HG03432 (cell line): ENCODE data around the gene PRKCD.
A peak's percentile ranks its signal among the peaks of the same experiment; 100 is the strongest.
"Not testable (repeated sequence)": the region's sequence is repeated elsewhere in the genome, so short reads cannot be mapped to it uniquely, and the experiment has no call there.

Experiments
- ATAC-seq: cut with Tn5 transposase; IDR thresholded peaks from one replicate; pipeline ENCODE4 v1.9.1; 2021; ENCODE audit warnings: mild to moderate bottlenecking, moderate library complexity; ENCODE audit not compliant: unreplicated experiment

PRKCD gene

DNA sequence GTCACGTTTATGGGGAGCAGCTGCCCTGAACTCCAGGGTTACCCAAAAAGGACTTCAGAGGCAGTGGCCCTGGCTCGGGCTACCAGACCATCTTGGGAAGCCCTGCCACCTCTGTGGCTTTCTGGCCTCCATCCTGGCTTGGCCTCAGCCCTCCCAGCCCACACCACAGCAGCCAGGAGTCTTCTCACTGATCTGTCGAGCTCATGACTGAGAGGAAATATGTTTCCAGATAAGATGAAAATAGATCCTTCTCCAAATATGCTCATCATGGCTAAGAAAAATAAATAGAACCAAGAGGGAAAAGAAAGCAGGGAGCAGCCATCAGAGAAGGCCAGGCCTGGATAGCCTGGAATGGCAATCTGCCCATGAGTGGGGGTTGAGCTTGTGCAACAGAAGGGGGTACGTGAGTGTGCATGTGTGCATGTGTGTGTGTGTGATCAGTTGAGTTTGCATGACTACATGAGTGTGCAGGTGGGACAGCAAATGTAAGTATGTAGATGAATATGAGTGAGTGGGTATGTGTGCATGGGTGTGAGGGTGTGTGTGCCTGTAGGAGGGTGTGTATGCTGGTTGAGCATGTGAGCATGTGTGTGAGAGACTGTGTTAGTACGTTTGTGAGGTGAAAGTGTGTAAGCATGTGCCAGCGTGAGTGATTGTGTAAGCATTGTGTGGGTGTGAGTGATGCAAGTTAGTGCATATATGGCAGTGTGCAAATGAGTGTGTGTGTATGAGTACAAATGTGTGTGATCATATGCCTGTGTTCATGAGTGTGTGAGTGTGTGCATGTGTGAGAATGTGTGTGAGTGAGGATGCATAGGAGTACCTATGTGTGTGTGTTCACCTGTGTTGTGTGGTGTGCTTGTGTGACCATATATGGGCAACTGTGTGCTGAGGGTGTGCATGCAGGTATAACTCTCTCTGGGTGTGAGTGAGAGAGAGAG, 20.8 kb upstream of the PRKCD start:
- ATAC-seq = no peak

DNA sequence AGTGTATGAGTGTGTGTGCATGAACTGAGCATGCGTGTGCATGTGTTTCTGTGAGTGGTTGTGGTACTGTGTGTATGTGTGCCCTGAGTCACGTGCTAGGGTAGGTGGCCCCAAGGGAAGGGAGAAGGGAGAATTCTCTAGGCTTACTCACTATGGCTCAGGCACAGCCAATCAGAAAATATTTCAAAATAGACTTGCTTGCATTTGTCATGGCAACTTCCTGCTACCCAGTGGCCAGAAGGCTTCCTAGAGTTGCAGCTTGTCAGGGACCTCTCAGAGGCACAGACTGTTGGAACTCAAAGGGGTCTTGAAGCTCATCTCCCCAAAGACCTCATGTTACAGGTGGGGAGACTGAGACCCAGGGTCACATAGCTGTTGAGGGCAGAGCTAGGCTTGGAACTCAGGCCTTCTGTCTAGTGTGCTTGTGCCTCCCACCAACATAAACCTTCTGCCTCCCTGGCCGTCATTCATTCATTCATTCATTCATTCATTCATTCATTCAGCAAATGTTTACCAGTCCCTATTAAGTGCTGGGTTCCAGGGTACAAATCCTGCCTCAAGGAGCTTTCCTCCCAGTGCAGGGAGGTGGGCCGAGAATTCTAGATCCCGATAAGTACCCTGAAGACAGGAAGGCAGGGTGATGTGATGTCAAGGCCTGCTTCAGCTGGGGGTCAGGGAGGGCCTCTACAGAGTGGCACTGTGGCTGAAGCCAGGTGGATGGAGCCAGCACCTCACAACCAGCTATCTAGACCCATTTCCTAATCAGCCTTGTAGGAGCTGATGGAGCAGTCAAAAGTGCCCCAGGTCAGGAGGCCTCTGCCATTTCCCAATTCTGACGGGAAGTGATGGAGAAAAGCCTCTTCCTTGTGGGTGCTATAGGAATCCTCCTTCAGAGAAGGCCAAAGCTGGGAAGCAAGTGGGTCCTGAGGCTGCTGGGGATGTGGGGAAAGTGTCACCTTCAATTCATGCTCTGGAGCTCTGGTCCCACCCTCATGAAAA, 19.9 kb upstream of the PRKCD start:
- peak; percentile 57 for ATAC-seq

DNA sequence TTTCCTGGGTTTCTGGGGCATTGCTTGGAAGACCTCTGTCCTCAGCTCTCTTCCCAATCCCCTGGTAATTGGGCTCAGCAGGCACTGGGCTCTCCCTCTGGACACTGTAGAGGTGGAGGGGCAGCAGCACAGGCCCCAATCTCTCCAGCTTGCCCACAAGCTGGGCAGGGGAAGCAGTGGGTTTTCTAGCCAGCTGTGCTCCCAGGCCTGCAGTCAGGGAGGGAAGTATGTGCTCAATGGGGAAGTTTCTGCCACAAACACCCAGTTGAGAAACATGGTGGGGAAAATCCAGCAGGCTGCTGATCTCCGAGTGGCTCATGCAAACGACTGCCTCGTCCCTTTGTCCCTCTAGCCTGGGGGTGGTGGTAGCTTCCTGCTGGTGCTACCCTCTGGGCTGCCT, 18.0 kb upstream of the PRKCD start:
- no peak for ATAC-seq

DNA sequence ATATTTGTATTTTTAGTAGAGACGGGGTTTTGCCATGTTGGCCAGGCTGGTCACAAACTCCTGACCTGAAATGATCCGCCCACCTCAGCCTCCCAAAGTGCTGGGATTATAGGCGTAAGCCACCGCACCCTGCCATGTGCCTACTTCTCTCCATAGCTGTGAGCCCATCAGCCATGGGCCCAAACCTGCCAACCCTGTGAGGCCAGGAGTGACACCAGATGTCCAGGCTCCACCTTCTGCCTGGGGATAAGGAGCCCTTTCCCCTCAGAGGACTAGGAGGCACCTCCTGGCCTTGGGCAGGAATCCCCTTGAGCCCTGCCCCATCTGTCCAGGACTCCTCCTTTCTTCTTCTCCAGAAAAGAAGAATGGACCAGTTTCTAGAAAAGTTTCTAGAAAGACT, 16.6 kb upstream of the PRKCD start:
- ATAC-seq = no peak

DNA sequence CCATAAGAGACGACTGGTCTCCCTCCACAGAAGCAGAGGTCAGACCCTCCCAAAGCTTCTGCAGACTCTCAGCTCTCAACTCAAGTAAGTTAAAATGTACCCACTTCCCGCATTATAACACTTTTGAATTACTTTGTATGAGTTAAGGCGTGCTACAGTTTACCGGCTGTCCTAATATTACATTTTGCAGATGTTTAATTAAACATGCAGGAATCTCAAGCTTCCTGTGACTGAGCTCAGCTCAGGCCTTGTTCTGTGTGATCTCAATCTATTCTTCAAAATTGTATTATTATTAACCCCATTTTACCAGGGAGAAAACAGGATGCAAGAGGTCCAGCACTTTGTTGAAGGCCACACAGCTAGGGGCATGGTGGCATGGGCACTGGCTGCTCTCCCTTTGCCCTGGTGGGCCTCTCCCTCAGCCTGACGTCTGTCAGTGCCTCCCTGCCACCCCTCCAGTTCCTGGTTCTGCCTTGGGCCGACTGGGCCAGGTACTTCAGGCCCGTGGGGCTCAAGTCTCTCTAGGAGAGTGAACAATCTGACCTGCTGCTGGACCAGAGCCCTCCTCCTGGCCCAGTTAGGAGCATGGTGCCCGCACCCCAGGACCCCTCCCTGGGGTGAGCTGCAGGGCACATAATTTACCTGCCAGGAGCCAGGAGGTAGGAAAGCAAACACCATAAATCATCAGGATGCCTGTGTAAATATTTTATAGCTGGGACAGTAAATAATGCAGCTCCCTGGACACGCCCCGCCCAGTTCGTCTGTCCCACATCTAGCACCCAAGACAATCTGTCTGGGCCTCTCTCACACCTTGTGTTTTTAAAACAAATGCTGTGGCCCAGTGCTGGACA, 15.9 kb upstream of the PRKCD start:
- no peak for ATAC-seq

DNA sequence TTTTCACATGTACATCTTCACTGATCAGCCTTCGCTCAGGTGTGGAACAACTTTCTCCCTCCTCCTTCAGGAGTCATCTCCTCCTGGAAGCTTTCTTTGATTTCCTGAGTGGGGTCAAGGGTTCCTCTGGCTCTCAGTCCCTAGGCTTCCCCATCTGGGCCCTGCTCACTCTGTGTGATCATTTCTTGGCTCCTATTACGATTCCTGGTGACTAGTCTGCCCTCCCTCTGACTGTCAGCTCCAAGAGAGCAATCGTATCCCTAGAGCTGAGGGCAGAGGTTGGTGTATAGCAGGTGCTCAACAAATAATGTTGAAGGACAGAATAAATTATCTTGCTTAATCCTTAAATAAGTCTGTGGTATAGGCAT, 15.3 kb upstream of the PRKCD start:
- ATAC-seq = no peak

DNA sequence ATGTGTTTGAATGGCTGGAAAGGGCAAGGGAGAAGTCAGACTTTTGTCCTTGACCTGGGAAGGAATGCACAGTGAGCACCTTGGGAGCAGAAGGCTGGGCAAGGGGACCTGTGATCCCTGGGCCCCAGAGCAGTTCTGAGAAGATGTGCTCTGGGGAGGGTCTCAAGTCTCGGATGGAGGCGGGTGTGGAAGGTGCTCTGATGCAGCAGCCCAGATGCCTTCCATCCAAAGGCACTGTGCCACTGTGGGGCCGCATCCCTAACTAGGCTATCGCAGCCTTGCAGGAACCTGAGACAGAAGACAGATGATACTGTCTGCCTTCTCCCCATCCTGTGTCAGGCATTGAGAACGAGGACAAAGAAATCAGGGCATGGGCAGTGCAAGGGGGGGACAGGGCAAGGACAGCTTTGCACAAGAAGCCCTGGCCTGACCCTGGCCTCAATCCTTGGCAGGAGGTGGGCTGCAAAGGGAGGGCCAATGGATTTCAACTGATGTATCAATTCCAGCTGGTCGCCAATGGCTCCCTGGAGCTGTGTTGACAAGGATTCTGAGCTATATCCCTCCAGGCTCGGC, 14.6 kb upstream of the PRKCD start:
- no peak for ATAC-seq

DNA sequence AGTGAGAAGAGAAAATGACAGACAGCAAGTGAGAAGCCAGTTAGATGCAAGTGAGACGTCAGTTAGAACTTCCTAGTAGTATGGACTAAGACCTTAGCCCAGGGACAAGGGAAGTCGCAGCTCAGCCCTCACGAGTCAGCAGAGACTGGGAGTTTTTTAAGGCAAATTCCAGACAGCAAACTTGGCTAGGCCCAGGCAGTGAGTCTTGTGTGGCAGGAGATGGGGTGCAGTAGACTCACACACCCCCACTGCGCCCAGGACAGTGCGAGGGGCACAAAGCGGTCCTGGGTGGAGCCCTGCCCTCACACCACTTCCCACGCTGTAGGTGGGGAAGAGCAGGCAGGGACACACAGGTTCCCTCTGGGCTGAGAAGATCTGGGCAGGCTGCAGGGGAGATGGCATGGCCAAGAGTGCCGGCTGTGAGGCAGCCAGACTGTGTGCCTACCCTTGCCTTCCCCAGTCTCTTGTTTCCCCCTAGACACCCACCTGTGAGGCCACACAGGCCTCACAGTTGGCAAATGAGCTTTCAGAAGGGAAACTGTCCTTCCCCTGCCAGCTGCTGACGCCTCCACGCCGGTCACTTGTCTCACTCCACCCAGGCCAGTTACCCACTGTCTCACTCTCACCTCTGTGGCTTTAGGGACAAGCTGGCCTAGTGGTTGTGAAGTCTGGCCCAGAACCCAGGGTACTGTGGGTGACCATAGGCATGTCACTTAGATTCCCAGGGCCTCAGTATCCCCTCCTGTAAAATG, 13.7 kb upstream of the PRKCD start:
- no peak for ATAC-seq

DNA sequence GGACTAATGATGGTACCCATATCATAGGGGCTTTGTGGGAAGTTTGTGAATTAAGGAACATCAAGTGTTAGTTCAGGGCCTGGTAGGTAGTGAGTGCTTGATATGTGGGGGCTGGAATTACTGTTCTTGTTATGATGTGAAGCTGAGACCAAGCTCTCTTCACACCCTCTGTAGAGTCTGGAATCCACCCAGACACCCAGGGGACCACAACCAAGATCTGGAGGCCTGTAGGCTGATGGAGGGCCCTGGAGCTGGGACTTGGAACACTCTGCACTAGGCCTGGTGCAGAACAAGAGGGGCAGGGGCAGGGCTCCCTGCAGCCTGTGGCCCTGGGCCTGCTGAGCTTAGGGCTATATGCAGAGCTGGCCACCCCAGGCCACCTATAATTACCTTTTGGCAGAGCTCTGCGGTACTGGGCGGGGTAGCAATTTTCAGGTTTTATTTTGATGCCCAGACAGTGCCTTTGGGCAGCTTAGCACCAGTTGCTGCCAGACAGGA, 13.1 kb upstream of the PRKCD start:
- ATAC-seq = no peak

DNA sequence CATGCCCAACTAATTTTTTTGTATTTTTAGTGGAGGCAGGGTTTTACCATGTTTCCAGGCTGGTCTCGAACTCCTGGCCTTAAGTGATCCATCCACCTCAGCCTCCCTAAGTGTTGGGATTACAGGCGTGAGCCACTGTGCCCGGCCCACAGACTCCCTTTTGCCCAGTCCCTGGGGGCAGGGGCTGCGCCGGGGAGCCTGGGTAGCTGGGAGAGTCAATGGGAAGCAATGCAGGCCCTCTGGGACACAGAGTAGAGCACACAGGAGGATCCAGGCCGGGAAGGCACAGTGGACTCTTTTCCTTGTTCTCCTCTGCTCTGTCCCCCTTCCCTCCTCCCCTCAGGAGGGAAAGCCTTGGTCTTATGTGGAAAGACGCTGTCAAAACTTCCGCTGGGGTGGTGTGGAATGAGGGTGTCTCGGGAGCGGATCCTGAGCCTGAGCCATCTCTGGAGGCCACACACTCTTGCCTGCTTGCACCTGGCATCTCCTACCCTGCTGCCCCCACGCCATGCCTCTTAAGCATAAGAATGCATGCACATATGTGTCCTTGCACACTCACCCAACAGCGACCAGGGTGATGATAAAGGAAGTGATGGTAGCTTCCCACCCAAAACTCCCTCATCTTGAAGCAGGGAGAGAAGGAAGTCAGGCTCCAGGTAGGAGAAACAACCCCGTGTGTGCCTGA, 11.9 kb upstream of the PRKCD start:
- ATAC-seq = no peak

DNA sequence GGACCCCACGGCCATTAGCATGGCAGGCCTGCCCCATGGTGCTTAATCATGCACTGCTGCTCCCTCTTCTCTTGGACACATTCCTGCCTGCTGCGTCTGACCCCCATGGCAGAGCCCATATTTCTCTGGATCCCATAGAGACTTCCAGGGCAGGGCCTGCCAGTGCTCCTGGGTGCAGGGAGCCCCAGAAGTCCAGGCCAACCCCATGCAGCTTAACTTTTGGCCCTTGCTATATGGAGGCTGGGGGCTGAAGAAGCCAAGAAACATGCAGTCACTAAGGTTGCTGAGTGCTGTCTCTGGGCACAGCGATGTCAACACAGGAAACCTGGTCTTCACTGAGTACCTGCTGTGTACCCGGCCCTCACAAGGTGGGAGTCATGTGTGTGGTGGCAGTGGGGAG, 11.3 kb upstream of the PRKCD start:
- no peak for ATAC-seq

DNA sequence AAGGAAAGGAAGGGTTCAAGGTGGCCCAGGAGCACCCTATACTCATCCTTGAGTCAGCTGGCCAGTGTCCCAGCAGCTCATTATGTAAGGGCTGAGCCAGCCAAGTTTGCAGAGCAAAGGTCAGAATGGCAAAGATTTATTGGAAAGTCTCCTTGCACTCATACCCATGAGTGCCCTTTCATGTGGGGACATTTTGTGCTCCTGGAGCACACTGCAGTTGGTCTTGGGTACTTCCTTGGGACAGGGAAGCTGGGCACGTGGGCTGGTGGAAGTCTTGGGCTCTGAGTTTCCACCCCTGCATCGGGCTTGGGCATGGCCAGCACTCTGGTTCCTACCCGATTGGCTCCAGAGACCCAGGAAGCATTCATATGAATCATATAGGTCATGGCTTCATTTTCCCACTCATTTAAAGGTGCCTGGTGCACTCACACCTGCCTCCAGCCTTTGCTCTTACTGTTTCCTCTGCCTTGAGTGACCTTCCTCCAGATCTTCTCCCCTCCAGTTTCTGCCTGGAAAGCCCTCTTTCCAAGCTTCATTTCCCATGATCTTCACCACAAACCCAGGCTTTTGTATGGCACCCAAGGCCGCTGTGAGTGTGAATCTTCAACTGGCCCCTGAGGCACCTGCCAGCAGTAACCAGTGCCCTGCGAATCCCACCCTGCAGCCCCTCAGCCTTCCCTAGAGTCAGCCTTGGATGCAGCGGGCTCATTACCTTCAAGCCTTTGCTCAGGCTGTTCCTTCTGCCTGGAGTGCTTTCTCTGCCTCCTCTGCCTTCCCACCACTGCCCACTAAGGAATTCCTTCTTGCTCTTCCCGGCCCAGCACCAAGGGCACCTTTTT, 10.5 kb upstream of the PRKCD start:
- no peak for ATAC-seq

DNA sequence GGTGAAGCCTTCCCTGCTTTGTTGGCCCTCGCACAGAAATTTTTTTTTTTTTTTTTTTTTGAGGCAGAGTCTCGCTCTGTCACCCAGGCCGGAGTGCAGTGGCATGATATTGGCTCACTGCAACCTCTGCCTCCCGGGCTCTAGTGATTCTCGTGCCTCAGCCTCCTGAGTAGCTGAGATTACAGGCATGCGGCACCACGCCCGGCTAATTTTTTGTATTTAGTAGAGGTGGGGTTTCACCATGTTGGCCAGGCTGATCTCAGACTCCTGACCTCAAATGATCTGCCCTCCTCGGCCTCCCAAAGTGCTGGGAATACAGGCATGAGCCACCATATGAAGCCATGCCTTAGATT, 9.9 kb upstream of the PRKCD start:
- ATAC-seq = not testable (repeated sequence)

DNA sequence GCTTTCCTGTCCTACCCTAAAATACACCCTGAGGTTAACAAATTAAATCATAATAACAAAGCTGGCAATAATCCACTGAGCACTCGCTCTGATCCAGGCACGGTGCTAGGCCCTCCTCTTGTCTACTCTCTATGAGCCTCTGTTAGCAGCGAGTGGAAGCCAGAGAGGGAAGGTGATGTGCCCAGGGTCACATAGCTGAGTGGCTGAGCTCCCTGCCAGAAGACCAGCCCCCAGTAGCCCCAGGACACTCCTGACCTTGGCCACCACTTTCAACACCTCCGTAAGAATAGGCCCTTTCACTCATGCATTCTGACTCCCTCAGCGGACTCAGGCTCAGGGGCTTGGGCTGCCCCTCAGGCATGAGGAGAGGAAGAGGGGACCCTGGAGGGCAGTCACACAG, 9.5 kb upstream of the PRKCD start:
- no peak for ATAC-seq

DNA sequence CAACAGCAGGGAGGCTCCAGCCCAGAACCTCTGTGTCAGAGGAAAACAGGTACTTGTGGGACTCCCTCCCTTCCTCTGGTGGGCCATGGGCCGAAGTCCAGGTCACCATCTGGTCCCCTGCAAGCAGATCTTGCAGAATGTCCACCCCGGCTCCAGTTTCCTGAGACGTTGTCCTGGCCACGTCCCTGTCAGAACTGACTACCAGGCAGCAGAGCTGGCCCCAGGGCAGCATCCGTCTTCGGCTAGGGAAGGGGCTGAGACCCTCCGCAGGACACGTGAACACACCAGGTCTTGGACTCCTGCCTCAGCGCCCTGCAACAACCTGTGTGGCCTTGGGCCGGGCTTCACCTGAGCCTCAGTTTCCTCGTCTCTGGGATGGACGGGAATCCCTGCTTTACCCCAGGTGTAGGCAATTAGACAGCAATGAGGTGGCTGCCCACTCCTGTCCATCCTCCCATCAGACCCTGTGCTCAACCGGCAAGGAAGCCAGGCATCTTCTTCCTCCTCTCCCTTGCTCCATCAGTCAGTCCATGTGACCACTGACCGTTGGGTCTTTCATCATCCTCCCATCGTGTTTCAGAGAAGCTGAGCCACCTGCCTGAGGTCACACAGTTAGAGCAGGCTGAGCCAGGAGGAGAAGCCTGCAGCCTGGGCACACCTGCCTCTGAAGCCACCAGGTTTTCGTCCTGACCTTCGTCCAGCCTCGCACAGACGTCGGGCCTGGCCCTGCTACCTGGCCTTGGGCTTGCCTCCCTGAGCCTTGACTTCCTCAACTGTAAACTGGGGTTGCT, 8.9 kb upstream of the PRKCD start:
- ATAC-seq = no peak

DNA sequence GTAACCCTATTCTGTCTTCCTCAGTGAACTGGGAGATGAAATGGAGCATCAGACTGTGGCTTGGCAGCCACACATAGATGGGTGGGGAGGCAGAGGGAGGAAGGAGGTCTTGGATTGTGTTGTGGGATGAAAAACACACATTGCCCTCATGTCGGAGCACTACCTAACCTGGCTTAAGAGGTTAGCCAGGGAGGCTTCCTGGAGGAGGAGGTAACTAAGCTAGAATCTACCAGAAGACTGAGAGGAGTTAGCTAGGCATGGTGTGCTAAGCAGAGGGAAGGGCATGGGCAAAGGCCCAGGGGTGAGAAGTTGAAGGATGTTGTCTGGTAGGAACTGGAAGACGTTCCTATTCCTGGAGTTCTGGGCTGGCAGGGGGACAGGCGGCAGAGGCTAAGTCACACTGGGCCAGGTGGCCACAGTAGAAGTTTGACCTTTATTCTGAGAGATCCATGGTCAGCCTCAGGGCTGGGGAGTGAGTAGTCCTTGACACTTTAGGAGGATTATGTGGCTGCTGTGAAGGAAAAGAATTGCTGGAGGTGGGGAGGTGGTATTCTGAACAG, 7.7 kb upstream of the PRKCD start:
- no peak for ATAC-seq

DNA sequence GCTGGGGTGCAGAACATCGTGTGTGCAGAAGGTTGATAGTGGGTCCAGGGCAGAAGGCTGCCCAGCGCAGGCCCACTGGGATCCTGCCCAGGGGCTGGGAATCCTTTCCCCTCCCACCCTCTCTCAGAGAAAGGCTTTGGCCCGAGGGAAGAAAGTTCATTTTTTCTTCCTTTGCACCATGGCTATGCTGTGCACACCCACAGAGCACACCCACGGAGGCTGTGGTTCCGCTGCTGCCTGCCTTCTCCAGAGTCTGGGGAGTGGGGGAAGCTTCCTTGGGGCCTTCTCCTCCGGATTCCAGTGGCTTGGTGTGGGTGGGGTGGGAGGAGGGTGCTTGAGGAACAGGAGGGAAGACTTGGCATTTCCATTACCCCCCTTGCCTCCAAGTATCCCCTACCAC, 7.0 kb upstream of the PRKCD start:
- ATAC-seq = no peak
